NCI-H2107 treated with DMSO at 0.1 percent for 48 hours (cell line): ENCODE results near the gene DLGAP4.
"Not testable (repeated sequence)": the region's sequence is repeated elsewhere in the genome, so short reads cannot be mapped to it uniquely, and the experiment has no call there.

Experiments used
- DNase-seq: peaks from one replicate; lab custom pipeline; 2025; ENCODE audit not compliant: unreplicated experiment; lab: John Stamatoyannopoulos, UW

The DLGAP4 gene

DNA sequence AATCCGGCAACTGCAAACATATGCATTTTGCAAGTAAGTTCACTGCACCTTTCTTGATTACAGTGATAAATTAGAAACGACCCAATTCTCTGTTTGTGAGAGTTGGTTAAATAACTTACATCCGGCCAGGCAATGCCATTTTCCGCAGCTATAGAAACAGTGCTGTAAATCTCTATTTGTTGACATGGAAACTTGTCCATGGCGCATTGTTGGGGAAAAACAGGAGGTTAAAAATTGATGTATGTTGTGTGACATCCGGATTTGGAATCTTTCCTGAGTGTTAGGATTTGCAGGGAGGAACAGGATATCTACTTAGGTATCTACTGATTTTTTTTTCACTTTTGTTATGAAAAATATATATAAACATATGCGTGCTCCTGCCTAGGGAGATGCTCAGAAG is 66.5 kb downstream of the DLGAP4 start:
- no peak for DNase-seq

DNA sequence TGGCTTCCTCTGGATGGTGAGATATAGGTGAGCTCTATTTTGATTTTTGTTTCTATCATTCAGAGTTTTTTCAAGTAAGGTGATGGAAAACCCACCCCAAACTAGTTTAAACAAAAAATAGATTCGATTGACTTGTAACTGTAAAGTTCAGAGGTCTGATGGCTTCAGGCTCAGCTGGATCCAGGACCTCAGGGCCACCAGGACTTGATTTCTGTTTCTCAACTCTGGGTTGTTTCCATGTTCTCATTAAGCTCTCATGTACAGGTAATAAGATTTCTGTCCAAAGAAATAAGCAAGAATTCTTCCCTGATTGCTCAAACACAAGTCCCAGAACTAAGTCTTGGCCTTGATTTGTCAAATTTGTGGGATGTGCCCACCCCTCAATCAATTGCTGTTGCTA is 67.0 kb downstream of the DLGAP4 start:
- no peak for DNase-seq

DNA sequence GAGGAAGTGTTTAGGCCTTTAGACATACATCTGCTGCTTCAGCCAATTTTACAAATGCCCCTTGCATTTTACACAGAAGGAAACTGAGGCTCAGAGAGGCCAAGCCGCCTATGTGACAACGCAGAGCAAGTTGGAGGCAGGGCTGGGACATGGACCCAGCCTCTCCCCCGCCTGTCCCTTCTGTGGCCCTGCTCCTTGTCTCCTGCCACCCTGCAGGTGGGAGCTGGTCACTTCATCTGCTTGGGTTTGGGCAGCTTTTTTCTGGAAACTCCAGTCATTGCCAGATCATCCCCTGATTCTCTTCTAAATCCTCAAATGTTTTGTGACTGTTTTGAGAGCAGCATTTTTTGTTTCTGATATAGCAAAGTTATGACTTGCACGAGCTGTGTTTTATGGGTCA is 68.9 kb downstream of the DLGAP4 start:
- DNase-seq: no peak

DNA sequence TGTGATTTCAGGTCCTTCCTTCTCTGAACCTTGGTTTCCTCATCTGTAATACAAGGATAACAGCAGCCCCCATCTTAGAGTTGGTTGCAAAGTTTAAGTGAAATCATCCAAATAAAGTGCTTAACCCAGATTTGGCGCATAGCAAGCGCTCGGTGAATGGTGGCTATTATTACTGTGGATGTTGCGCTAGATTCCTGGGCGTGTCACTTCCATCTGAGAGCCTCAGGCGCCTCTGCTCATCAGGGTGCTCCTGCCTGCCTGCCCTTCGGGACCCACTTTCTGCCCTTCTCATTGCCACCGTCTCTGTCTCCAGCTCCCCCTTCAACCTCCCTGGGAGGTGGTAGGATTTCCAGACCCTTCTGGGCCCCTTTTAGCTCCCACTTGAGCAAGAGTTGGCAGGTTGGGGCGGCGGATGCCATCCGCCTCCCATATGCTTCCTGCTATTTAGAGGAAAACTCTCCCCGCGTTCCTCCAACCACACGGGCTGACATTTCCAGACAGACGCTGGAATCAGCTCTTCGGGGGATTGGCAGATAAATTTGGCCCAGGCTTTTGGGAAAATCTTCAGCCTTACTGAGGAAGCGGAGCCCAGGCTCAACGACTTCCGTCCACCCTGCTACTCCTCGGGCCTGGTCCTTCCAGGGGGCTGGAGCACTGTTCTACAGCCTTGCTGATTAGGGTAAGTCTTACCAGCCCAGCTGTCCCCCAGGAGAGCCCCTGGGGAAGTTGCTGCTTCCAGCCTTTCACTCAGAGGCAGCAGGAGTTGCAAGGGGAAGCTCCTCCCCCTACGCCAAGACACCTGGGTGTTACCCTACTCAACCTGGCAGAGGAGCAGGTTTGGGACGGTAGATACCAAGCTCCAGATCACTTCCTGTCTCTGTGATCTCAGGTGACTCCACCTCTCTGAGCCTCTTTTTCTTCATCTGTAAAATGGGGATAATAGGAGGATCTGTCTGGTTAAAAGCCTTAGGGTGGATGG is 71.5 kb downstream of the DLGAP4 start:
- DNase-seq: no peak

DNA sequence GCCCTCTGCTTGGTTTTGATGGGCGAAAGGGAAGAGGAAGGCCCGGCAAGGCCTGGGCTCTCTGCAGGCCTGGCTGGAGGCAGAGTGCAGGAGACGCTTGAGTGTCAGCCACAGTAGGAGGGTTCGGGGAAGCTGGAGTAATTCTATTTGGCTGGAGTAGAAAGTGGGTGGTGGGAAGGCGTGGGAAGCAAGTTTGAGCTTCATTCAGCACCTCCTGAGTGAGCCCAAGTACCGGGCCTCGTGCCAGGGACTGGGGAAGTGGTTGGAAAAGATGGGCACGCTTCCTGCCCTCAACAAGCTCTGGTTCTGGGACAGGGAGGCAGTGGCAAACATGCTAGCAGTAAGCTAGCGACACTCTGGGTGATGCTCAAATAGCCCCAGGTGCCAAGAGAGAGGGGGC is 72.5 kb downstream of the DLGAP4 start:
- no peak for DNase-seq

DNA sequence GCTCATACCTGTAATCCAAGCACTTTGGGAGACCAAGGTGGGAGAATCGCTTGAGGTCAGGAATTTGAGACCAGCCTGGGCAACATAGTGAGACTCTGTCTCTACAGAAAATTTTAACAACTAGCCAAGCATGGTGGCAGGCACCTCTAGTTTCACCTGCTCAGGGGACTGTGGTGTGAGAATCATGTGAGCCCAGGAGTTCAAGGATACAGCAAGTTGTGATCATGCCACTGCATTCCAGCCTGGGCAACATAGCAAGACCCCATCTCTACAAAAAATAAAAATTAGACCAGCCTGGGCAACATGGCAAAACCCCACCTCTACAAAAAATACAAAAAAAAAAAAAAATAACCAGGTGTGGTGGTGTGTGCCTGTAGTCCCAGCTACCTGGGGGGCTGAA is 73.8 kb downstream of the DLGAP4 start:
- DNase-seq: not testable (repeated sequence)

DNA sequence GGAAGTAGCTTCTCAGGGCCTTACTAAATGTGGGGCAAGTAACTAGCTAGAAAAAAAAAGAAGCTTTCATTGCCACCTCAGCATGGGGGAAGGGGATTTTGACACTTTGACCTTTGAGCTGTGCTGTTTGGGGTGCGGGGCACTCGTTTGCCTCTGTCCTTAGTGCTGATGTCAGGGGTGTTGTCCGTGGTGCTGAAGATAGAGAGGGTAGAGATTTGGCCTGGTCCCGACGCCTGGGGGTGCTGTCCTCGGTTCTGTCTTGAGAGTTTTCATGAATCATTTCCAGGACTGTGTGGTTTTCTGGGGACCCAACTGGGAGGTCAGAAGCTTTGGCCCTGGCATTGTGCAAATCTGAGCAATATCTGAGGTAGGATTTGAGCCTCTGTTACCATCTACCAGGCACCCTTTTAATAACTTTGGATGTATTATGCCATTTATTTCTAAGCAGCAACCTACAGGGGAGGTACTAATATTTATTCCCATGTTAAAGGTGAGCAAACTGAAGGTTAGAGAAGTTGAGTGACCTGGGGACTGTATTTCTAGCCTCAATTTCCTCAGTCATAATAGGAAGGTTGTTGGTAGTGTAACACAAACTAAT is 78.0 kb downstream of the DLGAP4 start:
- DNase-seq: no peak

DNA sequence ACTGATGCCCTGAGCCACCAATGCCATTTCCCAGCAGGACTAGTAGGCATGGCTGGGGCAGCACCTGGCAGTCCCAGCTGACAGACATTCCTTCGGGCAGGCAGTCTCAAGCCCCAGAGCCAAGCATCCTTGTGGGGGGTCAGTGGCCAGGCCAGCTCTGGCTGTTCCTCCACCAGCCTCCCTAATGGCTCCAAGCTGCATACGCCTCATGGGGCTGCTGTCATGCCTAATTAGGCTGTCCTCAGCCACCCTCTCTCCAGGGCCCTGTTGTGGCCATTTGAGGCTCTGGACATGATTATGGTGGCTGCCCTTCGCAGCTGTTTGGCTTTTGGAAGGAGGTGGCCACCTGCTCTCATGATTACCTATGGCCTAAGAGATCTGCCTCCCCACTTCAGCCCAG is 79.4 kb downstream of the DLGAP4 start:
- no peak for DNase-seq

DNA sequence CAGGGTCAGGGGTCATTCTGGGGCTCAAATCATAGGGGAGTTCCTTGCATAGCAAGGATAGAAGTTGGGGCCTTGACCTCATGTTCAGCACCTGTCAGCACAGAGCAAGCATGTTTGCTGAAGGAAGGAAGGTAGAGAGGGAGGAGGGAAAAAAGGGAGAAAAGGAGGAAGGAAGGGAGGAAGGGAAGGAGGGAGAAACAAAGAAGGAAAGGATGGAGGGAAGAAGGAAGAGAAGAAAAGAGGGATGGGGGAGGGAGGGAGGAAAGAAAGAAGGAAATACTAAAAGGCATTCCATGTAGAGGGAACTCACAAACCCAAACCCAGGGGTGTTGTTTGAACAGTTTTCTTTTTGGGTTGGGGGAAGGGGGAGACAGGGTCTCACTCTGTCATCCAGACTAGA is 80.1 kb downstream of the DLGAP4 start:
- no peak for DNase-seq

DNA sequence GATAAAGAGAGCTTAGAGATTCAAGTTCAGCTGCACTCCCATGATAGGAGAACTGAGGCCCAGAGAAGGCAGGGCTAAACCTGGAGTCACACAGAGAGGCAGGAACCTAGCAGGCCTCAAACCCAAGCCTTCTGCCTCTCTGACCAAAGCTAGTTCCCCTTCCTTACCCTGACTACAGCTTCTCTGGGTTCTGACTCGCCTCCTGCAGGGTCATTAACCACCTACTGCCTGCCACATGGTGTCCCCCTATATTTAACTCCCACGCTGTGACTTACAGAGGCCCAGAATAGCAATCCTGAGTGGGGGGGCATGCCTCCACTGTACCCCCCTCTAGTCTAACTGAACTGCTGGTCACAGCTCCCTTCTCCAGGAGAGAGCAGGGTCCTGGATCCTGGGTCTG is 84.1 kb downstream of the DLGAP4 start:
- no peak for DNase-seq

DNA sequence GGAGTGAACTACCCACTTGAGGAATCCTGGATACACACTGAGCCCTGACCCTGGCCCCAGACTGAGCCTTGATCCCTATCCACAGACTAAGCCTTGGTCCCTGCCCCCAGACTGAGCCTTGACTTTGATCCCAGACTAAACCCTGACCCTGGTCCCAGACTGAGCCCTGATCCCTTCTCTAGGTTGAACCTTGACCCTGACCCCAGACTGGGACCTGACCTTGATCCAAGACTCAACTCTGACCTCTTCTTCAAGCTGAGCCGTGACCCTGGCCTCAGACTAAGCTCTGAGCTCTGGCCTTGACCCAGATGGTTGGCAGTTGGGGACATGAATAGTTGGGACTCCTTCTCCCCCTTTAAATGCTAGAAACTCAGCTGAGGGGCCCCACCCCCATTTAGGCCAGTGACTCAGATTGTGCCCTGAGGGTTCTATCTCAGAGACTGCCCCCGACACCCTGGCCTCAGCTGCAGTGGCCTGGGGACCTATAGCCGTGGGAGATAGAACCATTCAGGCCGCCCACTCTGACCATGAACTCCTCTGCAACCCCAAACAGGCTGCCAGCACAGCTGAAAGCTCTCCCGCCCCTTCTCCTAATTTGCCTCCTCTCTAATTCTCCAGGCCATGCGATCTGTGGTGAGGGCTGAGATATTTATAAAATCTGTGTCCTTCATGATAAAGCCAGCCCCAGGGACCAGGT is 84.7 kb downstream of the DLGAP4 start:
- no peak for DNase-seq

DNA sequence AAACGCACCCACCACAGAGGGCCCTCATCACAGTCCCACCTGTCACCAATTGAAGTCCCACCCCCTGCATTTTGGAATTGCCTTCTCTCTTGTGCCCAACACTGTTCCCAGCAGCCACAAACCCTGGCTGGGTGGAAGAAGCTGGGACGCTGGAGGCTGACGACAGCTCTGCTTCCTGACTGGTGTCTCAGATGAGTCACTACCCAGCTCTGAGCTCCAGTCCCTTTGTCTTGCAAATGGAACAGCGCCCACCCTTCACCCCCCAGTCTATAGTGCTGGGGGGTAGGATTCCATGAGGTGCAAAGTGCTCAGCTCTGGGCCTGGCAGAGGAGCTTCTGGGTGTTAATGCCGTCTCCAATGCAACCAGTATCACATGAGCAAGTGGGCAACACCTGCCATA is 85.3 kb downstream of the DLGAP4 start:
- DNase-seq: no peak

DNA sequence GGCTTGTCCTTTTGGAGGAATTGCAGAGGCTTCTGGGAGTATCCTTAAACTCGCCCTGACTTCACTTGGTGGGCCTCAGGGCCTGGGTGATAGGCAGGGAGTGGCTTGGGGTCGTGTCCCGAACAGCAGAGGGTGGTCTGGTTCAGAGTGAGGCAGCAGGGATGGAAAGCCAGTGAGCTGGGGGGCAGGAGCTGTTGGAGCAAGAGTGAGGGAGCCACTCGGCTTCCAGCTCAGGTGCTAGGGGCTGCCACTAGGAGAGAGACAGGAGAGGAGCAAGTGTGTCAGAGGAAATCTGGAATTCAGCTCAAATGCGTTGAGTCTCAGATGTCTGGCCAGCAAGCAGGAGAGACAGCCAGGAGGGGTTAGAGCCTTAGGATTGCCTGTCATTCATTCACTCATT is 85.8 kb downstream of the DLGAP4 start:
- DNase-seq: no peak

DNA sequence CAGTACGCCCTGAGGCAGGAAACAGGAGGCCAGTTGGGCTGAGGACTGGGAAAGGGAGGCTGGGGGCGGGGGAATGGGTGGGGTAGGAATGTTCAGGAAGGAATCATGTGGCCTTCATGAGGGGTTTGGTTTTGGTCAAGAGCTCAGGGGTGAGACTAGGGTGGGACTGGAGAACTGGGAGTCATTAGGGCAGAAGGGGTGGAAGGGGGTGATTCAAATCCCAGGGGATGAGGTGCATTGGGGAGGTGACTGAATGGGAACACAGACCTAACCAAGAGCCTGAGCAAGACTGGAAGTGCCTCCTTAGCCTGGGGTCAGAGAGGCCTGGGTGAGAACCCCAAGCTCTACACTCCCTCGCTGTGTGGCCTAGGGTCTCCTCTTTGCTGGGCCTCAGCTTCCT is 86.8 kb downstream of the DLGAP4 start:
- DNase-seq: no peak

DNA sequence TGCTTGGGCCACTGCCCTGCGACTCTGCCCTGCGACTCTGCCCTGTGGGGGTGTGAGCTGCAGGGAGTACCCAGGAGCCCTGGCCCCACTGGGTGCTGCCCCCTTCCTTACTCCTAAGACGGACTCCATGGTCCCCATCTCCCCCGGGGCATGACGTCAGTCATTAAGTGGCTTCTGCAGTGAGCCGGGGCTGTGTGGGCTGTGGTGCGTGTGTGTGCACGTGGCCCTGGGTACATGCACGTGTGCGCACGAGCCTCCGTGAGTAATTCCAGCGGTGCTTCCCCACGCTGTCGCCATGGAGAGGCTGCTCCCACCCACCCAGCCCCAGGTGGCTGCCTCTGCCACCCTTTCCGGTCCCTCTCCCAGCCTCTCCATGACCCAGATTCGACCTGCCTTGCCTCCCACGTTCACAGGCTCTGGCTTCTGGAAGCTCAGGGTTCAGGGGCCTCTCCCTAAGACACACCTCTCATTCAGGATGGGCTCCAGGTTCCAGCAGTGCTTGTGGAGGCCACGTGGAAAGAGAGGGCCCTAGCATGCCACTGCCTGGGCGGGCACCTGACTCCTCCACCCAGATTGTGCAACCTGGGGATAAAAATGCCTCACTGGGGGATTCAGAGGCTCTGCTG is 88.3 kb downstream of the DLGAP4 start:
- no peak for DNase-seq

DNA sequence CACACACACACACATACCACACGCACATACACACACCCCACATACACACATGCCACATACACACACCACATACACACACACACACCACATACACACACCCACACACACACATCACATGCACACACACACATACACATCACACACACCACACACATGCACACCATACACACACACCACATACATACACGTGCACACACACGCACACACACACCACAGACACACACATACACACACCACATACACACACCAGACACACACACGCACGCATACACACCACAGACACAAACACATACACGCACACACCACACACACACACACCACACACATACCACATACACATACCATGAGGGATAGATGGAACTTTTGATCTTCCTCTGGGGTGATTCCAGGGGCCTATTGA is 90.2 kb downstream of the DLGAP4 start:
- DNase-seq: no peak

DNA sequence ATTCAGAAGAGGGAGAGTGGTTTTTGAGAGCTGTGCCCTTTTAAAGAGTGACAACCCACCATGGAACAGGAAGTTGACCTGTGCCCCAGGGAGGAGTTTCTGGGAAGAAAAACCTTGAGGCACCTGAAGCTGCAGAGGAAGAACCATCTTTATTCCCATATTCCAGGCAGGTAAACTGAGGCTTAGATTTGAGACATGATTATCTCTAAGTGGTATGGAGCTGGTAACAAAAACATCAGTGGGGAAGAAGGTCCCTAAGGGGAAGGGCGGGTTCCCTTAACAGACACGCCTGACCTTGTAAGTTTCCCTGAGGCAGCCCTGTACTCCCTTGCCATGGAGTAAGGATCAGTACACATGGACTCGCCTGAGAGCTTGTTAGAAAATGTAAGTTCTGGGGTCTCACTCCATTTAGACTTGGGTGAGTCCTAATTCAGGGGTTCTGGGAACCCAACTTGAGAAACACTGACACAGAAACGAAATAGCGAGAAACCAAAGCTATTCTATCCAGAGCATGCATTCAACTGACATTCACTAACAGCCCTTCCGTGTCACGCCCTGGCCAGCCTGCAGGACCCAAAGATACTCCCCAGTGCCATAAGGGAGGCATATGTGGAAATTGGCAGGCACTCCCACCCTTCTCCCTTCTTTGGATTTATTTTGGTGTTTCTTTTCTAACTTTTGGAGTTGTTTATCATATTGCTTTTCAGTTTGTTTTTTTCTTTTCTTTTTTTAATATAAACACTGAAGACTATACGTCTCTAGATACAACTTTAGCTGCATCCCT is 90.9 kb downstream of the DLGAP4 start:
- DNase-seq: no peak

DNA sequence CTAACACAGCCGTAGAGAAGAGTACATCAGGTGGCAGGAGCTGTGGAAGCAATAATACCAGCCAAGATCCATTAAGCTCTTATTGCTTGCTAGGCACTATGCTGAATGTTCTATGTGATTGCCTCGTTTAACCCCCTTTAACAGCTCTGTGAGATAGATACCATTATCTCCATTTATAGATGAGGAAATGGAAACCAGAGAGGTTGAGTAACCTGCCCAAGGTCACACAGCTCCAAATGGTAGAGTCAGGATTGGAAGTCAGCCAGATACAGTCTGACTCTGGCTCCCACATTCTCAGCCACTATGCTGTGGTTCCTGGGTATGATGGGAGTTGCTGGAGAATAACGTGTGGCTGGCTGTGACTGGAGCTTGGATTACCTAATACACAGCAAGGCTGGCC is 92.4 kb downstream of the DLGAP4 start:
- DNase-seq: no peak

DNA sequence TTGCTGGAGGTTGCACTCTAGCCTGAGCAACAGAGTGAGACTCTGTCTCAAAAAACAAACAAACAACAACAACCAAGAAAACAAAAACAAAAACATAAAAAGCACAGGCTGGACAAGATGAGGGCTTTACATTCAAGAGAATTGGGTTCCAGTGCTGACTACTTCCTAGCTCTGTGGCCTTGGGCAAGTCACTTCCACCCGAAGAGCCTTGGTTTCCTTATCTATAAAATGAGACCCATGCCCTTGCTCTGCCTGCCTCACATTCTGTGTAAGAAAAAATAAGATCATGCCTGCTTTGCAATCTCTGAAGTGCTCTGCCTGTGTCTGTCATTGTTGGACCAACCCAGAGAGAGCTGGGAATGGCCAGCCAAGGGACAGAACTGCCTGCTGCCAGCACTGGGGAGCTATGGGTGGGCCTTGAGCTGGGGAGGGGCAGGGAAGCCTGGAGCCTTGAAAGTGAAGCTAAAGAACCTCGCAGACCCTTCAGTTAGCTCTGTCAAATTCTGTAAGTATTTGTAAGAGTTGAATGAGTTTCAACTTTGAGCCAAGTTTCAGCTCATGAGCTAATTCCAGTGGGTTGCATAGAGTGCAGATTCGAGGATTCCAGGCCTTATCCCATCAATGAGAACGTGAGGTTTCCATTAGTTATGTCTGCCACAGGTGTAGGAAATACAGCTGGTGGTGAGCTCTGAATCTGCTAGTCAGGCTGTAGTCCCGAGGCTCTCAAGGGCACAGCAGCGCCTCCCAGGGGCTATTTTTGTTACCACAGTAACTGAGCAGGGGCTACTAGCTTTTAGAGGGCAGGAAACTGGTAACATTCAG is 93.2 kb downstream of the DLGAP4 start:
- DNase-seq: no peak

DNA sequence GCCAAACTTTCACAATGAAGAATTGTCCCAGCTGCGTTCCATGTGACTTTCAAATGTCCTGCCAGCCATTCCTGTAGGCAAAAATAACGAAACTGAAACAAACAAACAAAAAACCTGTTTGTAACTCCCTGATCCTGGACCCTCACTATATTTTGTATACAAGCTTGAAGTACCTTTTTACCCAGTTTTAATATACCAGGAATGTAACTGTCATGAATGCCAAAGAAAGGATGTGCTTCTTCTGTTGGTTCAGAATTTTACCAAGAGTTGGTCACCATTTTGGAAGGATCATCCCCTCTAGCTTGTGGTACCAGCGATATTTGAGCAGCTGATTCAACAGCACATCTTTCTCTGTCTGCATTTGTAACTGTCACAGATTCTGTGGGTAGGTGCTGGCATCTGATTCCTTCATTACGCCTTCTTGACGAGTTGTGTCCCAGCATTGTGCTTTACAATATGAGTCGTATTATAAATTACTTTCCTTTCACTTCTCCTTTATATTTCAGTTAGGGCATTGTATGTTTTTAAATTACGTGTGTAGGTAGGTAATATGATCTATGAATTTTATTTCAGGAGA is 93.9 kb downstream of the DLGAP4 start:
- no peak for DNase-seq
